Naive B cell (primary cell): Measurements from ENCODE around the gene CST11. TPM values are rescaled to one million over a fixed set of nuclear protein-coding genes. Genes with fewer than 3 reads are reported as not detected.

Experiments
- ATAC-seq, 2 donors: fragments of 150-1000 bp; cut with Tn5 transposase; 2 replicates each; pipeline ENCODE4 v1.10.0; 2021; ENCODE audit warnings: low read depth in 2 of 2, mild to moderate bottlenecking in 2 of 2, moderate library complexity in 2 of 2
- DNase-seq: peaks from one replicate; pipeline ENCODE4 v3.0.0; 2022
- H3K27ac Mint-ChIP-seq, 6 donors: one replicate each; pipeline ENCODE4 v1.8.0; 2020 to 2022; ENCODE audit warnings: mild to moderate bottlenecking in 6 of 6, mixed read lengths in 6 of 6, moderate library complexity in 5 of 6, inconsistent platforms in 2 of 6
- H3K27me3 Mint-ChIP-seq, 3 donors: one replicate each; pipeline ENCODE4 v1.8.0; 2021 to 2022; ENCODE audit warnings: mixed read lengths in 3 of 3, mild to moderate bottlenecking in 1 of 3
- H3K36me3 Mint-ChIP-seq, 2 donors: one replicate each; pipeline ENCODE4 v1.8.0; 2020 to 2022; ENCODE audit warnings: mixed read lengths in 2 of 2, inconsistent platforms in 1 of 2, mild to moderate bottlenecking in 1 of 2
- H3K4me1 Mint-ChIP-seq, 3 donors: one replicate each; pipeline ENCODE4 v1.8.0; 2020 to 2022; ENCODE audit warnings: mixed read lengths in 3 of 3, inconsistent platforms in 1 of 3, mild to moderate bottlenecking in 1 of 3, moderate library complexity in 1 of 3
- H3K4me3 Mint-ChIP-seq, 8 donors: one replicate each; pipeline ENCODE4 v1.8.0; 2020 to 2022; ENCODE audit warnings: mild to moderate bottlenecking in 8 of 8, mixed read lengths in 8 of 8, moderate library complexity in 8 of 8, inconsistent platforms in 2 of 8
- H3K9me3 Mint-ChIP-seq, 7 donors: one replicate each; pipeline ENCODE4 v1.8.0; 2020 to 2022; ENCODE audit warnings: mixed read lengths in 7 of 7, mild to moderate bottlenecking in 5 of 7, inconsistent platforms in 2 of 7, moderate library complexity in 1 of 7
- polyA plus RNA-seq, 6 donors: library from polyadenylated mRNA; unstranded; fragments of 300-500 nt; fragmentation: Illumina TruSeq; gene quantifications; one replicate each; pipeline ENCODE4 v1.2.3, GENCODE V29; 2021; ENCODE audit warnings: low read depth in 6 of 6

CST11 gene
- polyA plus RNA-seq, 6 donors from 2014 or later, result not detected

DNA sequence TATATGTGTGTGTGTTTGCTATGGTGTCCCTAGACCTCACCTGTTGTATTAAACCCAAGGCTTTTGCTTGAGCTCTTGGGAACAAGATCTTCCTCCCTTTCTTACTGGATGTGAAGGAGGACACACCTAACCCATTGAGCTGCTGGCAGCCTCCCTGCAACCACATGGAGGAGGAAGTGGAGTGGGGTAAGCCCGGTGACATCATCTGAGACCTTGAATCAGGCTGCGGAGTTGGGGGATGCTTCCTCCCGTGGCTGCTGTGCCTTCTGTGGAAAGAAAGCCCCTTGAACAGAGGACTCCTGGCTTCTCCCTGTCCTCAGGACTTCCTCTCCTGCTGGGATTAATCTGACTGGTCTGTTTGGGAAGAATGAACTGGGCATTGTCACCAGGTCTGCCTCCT is 3.3 kb downstream of the CST11 start:
- H3K4me1 Mint-ChIP-seq, result no peaks in the 10 kb centered on the region
- peaks cover 0 to 9% (median 0%) of the 10 kb centered on the region in 3 donors for H3K27me3 Mint-ChIP-seq
- no peaks in the 10 kb centered on the region for H3K36me3 Mint-ChIP-seq
- no peak for DNase-seq
- H3K4me3 Mint-ChIP-seq, result no peak overlapping the region
- no peak overlapping the region for H3K27ac Mint-ChIP-seq
- no peak for ATAC-seq
- H3K9me3 Mint-ChIP-seq, result no peaks in the 10 kb centered on the region

DNA sequence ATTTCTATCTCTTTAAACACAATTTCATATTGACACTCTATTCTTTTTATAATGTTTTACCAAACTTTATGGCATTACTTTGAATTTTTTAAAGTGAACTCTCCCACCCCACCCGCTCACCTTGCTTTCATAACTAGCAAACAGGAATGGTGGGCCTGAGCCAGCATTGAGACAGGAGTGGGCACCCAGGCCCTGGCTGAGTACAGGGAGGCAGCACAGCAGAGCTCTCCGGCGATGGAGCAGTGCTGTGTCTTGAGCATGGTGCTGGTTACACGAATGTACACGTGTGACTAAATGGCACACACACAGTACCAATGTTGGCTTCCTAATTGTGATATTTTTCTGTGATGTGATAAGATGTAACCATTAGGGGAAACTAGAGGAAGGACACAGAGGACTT is 4.5 kb downstream of the CST11 start:
- Mint-ChIP-seq H3K4me3 (no peak overlapping the region), H3K27ac (no peak overlapping the region), H3K27me3 (peaks cover 0 to 9% (median 0%) of the 10 kb centered on the region in 3 donors), H3K9me3 (no peaks in the 10 kb centered on the region), H3K4me1 (no peaks in the 10 kb centered on the region), H3K36me3 (no peaks in the 10 kb centered on the region)
- ATAC-seq (no peak), DNase-seq (no peak)

DNA sequence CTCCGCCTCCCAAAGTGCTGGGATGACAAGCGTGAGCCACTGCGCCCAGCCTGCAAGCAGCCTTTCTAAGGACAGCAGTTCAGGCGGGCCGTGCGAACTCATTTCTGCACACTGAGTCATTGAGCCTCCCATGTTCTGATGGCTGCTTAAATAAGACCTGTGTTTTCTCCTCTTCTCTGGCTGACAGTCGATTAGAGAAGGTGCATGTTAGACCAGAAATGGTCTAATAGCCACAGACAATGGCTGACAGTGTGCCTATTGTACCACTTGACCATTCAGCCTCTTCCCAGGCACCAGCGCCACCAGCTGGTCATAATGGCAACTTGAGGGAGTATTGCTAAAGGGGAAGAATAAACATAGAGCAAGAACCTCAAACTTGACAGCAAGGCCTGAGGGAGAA is 6.2 kb downstream of the CST11 start:
- DNase-seq, result no peak
- peak overlapping the region in 1 of 6 donors; percentile 63 for H3K27ac Mint-ChIP-seq
- no peaks in the 10 kb centered on the region for H3K9me3 Mint-ChIP-seq
- ATAC-seq, result no peak
- no peaks in the 10 kb centered on the region for H3K4me1 Mint-ChIP-seq
- H3K27me3 Mint-ChIP-seq, result peaks cover 0 to 9% (median 0%) of the 10 kb centered on the region in 3 donors
- no peaks in the 10 kb centered on the region for H3K36me3 Mint-ChIP-seq
- H3K4me3 Mint-ChIP-seq, result no peak overlapping the region

DNA sequence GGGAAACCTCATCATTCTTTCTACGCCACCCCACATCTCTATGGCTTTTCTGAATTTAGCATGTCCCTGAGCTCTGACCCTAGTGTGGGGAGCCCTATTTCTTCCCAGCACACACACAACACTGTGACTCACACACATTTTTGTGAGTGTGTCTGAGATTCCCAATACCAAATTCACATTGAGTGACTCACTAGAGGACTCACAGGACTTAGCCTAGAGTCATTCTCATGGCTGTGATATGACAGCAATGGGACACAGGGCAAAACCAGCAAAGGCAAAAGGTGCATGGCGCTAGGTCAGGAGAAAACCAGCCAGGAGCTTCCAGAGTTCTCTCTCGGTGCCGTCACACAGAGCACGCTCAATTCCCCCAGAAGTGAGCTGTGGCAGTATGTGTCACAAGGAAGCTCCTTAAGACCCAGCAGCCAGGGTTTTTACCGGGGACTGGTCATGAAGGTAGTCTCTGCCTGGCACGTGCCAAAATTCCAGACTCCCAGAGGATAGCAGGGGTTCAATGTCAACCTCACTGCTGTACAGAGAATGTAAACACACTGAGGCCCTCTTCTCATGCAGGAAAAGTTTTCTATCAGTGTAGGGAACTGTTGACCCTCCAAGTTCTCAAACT is 7.0 kb downstream of the CST11 start:
- H3K36me3 Mint-ChIP-seq, result no peaks in the 10 kb centered on the region
- no peaks in the 10 kb centered on the region for H3K4me1 Mint-ChIP-seq
- no peak overlapping the region for H3K4me3 Mint-ChIP-seq
- no peaks in the 10 kb centered on the region for H3K9me3 Mint-ChIP-seq
- peaks cover 0 to 3% (median 0%) of the 10 kb centered on the region in 3 donors for H3K27me3 Mint-ChIP-seq
- peak overlapping the region in 1 of 6 donors; percentile 27 for H3K27ac Mint-ChIP-seq
- ATAC-seq, result no peak
- DNase-seq, result no peak

DNA sequence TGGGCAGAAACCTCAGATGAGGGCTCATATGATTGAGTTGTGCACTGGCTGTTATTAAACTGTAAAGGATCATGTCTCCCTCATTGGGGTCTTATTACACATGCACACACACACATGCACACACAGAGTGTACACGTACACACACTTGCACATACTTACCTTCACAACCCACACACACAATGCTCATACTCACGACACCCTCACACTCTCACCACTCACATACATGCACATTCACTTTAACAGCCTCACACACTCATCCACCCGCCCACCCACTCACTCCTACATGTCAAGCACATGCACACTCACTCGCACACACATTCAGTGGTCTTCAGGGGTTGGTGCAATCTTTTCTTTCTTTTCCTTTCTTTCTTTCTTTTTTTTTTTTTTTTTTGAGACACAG is 7.8 kb downstream of the CST11 start:
- ATAC-seq (no peak), DNase-seq (no peak)
- H3K9me3 Mint-ChIP-seq, result no peaks in the 10 kb centered on the region
- no peaks in the 10 kb centered on the region for H3K4me1 Mint-ChIP-seq
- H3K27ac Mint-ChIP-seq, result peak overlapping the region in 2 of 6 donors; percentile 4 to 54
- H3K4me3 Mint-ChIP-seq, result no peak overlapping the region
- H3K36me3 Mint-ChIP-seq, result no peaks in the 10 kb centered on the region
- H3K27me3 Mint-ChIP-seq, result peaks cover 0 to 7% (median 0%) of the 10 kb centered on the region in 3 donors

DNA sequence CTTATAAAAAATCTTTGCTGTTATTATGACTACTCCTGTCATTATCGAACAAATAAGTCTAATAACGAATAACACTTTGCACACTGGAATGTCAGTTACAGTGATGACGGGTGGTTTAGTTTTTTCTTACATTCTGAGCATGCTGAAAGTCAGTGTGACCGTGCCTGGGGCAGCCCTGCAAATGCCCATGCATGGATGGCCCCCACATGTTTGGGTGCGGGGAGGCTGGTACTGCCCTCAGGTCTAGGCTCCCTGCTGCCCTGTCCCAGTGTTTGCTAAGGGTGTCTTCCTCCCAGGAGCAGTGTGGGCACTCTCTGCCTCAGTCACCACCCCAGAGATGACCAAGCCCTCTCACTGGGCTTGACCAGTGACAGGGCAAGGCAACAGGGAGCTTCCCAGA is 10.2 kb downstream of the CST11 start:
- H3K4me1 Mint-ChIP-seq, result no peaks in the 10 kb centered on the region
- no peak for DNase-seq

DNA sequence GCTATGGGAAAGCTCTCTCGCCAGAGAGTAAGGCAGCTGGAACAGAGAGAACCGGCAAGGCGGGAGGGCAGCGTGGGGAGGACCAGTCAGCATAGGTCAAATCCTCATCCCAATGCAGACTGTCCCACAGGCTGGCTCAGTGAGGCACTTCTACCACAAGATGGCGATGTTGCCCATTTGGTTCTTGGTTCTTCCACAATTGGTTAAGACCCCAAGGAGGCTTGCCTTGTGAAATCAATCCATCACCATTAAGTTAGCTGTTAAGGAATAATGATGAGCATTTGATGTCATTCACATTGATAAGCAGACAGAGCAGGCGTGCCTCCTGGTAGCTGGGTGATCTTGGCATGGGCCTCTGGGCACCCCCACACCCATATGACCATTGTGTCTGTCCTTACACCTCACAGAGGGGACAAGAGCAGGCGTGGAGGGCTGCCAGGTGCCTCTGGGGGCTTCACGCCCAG is 10.8 kb downstream of the CST11 start:
- H3K27ac Mint-ChIP-seq, result no peak overlapping the region
- ATAC-seq (peak; percentile 61 to 71), DNase-seq (peak; percentile 52)
- H3K4me1 Mint-ChIP-seq, result no peaks in the 10 kb centered on the region
- H3K4me3 Mint-ChIP-seq, result no peak overlapping the region
- peaks cover 0 to 13% (median 0%) of the 10 kb centered on the region in 3 donors for H3K27me3 Mint-ChIP-seq
- no peaks in the 10 kb centered on the region for H3K36me3 Mint-ChIP-seq
- H3K9me3 Mint-ChIP-seq, result no peaks in the 10 kb centered on the region

More for the DNA sequence above, 10.2 kb downstream of the CST11 start:
- no peak overlapping the region for H3K27ac Mint-ChIP-seq
- peaks cover 0 to 13% (median 0%) of the 10 kb centered on the region in 3 donors for H3K27me3 Mint-ChIP-seq
- no peak overlapping the region for H3K4me3 Mint-ChIP-seq
- ATAC-seq, result no peak
- H3K36me3 Mint-ChIP-seq, result no peaks in the 10 kb centered on the region
- no peaks in the 10 kb centered on the region for H3K9me3 Mint-ChIP-seq

DNA sequence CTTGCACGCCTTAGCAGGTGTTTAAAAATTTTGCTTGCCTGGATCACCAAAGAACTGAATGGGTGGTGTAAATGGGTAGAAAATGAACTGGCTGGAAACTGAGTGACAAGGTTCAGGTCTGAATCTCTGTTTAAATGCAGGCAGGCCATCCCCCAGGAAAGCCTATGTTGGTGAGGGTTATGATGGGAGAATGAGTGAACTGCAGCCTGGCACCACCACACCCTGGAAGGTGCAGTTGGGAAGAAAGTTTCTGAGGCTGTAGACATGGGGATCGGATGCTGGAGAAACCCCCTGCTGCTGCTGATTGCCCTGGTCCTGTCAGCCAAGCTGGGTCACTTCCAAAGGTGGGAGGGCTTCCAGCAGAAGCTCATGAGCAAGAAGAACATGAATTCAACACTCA is 12.7 kb downstream of the CST11 start:
- DNase-seq, result no peak
- no peak overlapping the region for H3K27ac Mint-ChIP-seq
- no peak for ATAC-seq
- no peaks in the 10 kb centered on the region for H3K4me1 Mint-ChIP-seq
- H3K27me3 Mint-ChIP-seq, result peaks cover 0 to 13% (median 0%) of the 10 kb centered on the region in 3 donors
- peak overlapping the region in 1 of 8 donors; percentile 6 for H3K4me3 Mint-ChIP-seq
- H3K9me3 Mint-ChIP-seq, result no peaks in the 10 kb centered on the region
- no peaks in the 10 kb centered on the region for H3K36me3 Mint-ChIP-seq

DNA sequence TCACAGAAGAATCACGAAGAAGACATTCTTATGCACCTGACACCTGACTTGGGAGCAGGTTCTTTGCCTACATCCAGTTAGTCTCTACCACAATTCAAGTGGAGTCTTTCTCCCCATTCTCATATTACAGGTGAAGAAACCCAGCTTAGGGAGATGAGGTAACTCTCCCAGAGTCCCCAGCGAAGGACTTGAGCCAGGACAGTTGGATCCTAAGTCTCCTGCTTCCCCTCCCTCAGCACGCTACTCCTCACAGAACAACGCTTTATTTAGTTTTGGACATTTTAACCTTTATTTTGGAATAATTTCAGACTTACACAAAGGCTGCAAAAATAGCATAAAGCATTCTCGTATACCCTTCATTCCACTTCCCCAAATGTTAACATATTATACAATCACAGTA is 14.0 kb downstream of the CST11 start:
- H3K27me3 Mint-ChIP-seq, result peaks cover 0 to 13% (median 0%) of the 10 kb centered on the region in 3 donors
- H3K36me3 Mint-ChIP-seq, result no peaks in the 10 kb centered on the region
- no peak overlapping the region for H3K27ac Mint-ChIP-seq
- ATAC-seq, result no peak
- H3K4me1 Mint-ChIP-seq, result no peaks in the 10 kb centered on the region
- no peak for DNase-seq
- H3K4me3 Mint-ChIP-seq, result no peak overlapping the region
- H3K9me3 Mint-ChIP-seq, result no peaks in the 10 kb centered on the region

DNA sequence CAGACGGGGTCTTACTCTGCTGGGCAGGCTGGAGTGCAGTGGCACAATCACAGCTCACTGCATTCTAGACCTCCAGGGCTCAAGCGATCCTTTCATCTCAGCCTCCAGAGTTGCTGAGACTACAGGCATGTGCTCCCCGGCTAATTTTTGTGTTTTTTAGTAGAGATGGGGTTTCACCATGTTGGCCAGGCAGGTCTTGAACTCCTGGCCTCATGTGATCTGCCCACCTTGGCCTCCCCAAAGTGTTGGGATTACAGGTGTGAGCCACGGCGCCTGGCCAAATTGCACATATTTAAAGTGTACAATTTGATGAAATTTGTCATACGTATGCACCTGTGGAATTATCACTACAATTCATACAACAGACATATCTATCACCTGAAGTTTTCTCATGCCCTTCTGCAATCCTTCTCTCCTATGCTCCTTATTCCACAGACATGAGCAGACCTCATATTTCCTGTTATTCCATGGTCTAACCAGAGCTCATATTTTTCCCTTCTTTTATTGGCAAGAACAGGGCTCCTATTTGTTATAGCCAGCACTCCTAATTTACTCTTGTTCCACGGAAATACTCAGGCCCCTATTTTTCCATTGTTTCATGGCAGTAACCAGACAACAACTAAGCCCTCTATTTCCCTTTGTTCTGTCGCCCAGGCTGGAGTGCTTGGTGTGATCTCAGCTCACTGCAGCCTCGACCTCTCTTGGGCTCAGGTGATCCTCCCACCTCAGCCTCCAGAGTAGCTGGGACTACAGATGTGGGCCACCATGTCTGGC is 15.4 kb downstream of the CST11 start:
- no peaks in the 10 kb centered on the region for H3K36me3 Mint-ChIP-seq
- peaks cover 0 to 13% (median 0%) of the 10 kb centered on the region in 3 donors for H3K27me3 Mint-ChIP-seq
- H3K27ac Mint-ChIP-seq, result no peak overlapping the region
- ATAC-seq (no peak), DNase-seq (no peak)
- peak overlapping the region in 1 of 8 donors; percentile 18 for H3K4me3 Mint-ChIP-seq
- no peaks in the 10 kb centered on the region for H3K9me3 Mint-ChIP-seq
- no peaks in the 10 kb centered on the region for H3K4me1 Mint-ChIP-seq

DNA sequence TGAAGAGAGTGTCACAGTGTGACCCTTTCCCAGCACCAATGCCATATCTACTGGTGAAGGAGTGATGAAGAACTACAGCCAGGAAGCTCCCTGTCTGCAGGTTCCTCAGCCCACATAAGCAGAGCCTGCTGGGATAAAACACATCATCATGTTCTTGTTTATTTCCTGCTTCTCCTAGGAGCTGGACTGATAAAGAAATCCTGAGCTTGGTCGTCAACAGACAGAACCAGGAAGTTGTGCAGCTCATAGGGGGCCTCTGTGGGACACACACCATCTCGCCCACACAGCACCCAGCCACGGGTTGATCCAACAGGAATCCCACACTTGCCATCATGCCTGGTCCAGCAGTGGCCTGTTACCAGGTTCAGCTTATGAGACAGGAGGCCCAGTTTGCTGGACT is 16.0 kb downstream of the CST11 start:
- Mint-ChIP-seq H3K4me3 (no peak overlapping the region), H3K27me3 (peaks cover 0 to 13% (median 0%) of the 10 kb centered on the region in 3 donors), H3K4me1 (no peaks in the 10 kb centered on the region), H3K9me3 (no peaks in the 10 kb centered on the region), H3K36me3 (no peaks in the 10 kb centered on the region), H3K27ac (no peak overlapping the region)
- DNase-seq, result no peak
- no peak for ATAC-seq

DNA sequence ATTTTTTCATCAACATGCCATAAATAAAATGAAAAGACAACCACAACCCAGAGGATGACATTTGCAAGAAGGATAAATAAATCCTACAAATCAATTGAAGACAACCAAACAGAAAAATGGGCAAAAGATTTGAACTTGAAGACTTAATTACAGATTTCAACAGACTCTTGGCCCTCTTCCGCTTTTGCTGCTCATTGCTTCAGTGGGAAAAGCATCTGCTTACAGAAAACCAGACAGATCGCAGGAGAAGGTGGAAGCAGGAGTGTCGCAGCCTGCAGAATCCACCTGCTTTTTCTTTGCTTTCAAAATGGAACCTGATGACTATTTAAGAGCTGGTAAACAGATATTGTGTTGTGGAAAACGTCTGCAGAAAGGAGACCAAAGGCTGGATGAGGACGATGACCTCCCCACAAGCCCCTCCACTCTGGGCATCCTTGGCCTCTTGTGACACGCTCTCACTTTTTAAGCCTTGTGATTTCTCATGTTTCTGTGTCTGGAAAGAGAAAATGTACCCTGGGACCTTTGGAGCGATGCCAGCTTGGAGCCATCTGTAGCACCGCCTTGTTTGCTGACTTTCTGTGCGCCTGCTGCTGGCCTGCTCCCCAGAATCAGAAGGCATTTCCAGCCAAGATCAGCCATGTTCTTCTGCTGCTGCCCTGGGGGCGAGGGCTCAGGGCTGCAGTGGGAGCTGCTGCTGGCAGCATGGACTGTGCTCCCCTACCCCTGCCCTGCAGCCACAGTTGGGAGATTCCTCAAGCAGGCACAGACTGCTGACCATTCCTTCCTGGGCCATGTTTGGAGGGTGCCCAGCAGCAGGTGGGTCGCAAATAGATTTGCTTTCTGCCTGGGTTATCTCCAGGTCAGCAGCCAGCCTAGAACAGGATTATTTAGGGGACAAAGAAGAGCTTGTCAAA is 16.8 kb downstream of the CST11 start:
- DNase-seq (no peak), ATAC-seq (no peak)
- no peaks in the 10 kb centered on the region for H3K36me3 Mint-ChIP-seq
- no peak overlapping the region for H3K4me3 Mint-ChIP-seq
- H3K27me3 Mint-ChIP-seq, result peaks cover 0 to 13% (median 0%) of the 10 kb centered on the region in 3 donors
- H3K4me1 Mint-ChIP-seq, result no peaks in the 10 kb centered on the region
- H3K27ac Mint-ChIP-seq, result no peak overlapping the region
- H3K9me3 Mint-ChIP-seq, result no peaks in the 10 kb centered on the region

DNA sequence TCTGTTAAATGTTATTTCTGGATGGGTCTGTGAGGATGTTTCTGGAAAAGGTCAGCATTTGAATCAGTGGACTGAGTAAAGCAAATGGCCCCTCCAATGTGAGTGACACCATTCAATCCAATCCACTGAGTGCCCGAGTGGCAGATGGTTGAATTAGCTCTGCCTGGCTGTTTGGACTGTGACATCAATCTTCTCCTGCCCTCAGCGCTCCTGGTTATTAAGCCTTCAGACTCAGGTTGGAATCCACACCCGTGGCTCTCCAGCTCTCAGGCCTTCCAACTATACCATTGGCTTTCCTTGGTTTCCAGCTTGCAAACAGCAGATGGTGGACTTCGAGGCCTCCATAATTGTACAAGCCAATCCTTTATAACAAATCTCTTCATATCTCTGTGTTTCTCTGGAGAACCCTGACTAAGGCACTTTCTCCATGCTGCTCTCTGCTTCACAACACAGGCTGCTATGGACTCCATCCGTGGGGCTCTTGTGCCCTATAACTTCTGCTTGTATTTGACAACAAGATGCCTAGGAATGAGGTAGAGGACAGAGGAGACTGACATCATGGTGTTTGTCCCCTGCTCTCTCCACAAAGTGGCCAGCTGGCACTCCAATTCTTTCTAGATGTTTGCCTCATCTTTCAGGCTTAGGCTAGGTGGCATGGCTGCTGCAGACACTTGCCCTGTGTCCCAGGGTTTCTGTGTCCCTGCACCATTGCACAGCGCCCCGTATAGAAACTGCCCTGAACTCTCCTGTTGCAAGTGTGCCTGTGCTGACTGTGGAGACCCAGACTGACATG is 18.0 kb downstream of the CST11 start:
- H3K4me1 Mint-ChIP-seq, result no peaks in the 10 kb centered on the region
- H3K27me3 Mint-ChIP-seq, result peaks cover 0 to 5% (median 0%) of the 10 kb centered on the region in 3 donors
- H3K4me3 Mint-ChIP-seq, result no peak overlapping the region
- ATAC-seq (no peak), DNase-seq (no peak)
- no peaks in the 10 kb centered on the region for H3K36me3 Mint-ChIP-seq
- H3K27ac Mint-ChIP-seq, result peak overlapping the region in 1 of 6 donors; percentile 31
- H3K9me3 Mint-ChIP-seq, result no peaks in the 10 kb centered on the region
